Left ventricle myocardium inferior (tissue), 1 donor: ENCODE results near the gene SEZ6L. TPM values are rescaled to one million over a fixed set of nuclear protein-coding genes. Genes with fewer than 3 reads are reported as not detected.

Experiments
- DNase-seq: peaks from one replicate; pipeline ENCODE4 v3.0.0-alpha.2; 2020
- H3K27ac ChIP-seq: fragments of 200-600 bp; replicated peaks from 2 replicates; pipeline ENCODE4 v1.8.0; 2021
- H3K27me3 ChIP-seq: fragments of 200-600 bp; 2 replicates; pipeline ENCODE4 v1.8.0; 2021; ENCODE audit warnings: low read depth
- H3K36me3 ChIP-seq: fragments of 200-600 bp; 2 replicates; pipeline ENCODE4 v1.8.0; 2021
- H3K4me1 ChIP-seq: fragments of 200-600 bp; 2 replicates; pipeline ENCODE4 v1.8.0; 2021
- H3K4me3 ChIP-seq: fragments of 200-600 bp; 2 replicates; pipeline ENCODE4 v1.8.0; 2021; ENCODE audit warnings: mild to moderate bottlenecking, moderate library complexity
- H3K9me3 ChIP-seq: fragments of 200-600 bp; replicated peaks from 2 replicates; pipeline ENCODE4 v1.8.0; 2021
- CTCF ChIP-seq: fragments of 200-600 bp; IDR thresholded peaks from 2 replicates; pipeline ENCODE4 v1.8.0; 2021; ENCODE audit warnings: antibody characterized with exemption, mild to moderate bottlenecking, borderline replicate concordance
- intact Hi-C: fragments of 100-400 bp; cut with micrococcal nuclease; formaldehyde crosslinking; loops from one replicate; pipeline ENCODE4 v1.11.0; 2022
- total RNA-seq: library from RNA; stranded (reverse); fragmentation: NEBNext Ultra II Directional; extraction: Animal tissue kit (Norgen Biotek cat#: 25700); gene quantifications from one replicate; pipeline ENCODE4 v1.2.1, GENCODE V29; 2021
- donor health status: DM: no; HTN: yes; CAD: no; lungs with severe emphysema.

The SEZ6L gene
- total RNA-seq, 1 donor from 2014 or later, result 0.16 TPM

DNA sequence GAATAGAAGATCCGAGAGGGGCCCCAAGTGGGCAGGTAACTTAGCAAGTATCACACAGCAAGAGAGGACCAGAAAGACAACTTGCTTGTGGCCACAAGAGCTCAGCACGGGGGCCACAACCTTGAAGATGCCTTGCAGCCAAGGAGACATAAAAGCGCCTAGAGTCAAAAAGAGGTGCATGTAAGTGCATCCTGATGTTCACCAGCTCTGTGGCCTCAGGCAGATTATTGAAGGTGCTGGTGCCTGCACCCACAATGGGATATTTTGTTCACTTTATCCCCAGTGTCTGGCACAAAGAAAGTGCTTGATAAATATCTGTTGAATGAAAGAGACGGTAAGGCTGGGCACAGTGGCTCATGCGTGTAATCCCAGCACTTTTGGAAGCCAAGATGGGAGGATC, 153.8 kb downstream of the SEZ6L start:
- Histone ChIP-seq H3K4me3 (no peak overlapping the region), H3K27me3 (no peaks in the 10 kb centered on the region), H3K27ac (no peak overlapping the region), H3K9me3 (no peaks in the 10 kb centered on the region), H3K4me1 (peaks cover 8% of the 10 kb centered on the region), H3K36me3 (no peaks in the 10 kb centered on the region)
- intact Hi-C loops, result no loop called here
- no peak for DNase-seq
- TF ChIP-seq CTCF, result no peak

DNA sequence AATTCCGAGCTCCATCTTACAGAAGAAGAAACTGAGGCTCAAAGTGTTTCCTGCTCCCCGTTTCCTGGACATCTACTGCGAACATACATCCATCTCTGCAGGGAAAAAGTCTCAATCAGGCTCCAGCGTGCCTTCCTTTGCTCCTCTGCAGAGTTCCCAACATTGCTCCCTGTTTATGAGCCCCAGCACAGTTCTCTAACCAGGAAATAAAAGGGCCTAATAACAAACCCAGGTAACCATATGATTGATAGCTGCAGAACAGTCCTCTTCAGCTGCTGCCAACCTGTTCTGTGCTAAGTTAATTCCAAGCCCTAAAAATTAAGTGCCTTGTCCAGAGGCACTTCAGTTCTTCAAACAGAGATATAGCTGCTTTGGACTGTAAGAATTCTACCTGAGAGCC, 154.9 kb downstream of the SEZ6L start:
- Histone ChIP-seq H3K9me3 (no peaks in the 10 kb centered on the region), H3K4me1 (peaks cover 8% of the 10 kb centered on the region), H3K27ac (no peak overlapping the region), H3K36me3 (no peaks in the 10 kb centered on the region), H3K4me3 (no peak overlapping the region), H3K27me3 (no peaks in the 10 kb centered on the region)
- no peak for TF ChIP-seq CTCF
- no peak for DNase-seq
- intact Hi-C loops, result no loop called here

GRCh38 chr22:26325641-26326040, 156.4 kb downstream of the SEZ6L start:
- Histone ChIP-seq H3K27me3 (no peaks in the 10 kb centered on the region), H3K27ac (no peak overlapping the region), H3K36me3 (no peaks in the 10 kb centered on the region), H3K9me3 (no peaks in the 10 kb centered on the region), H3K4me1 (peaks cover 8% of the 10 kb centered on the region), H3K4me3 (no peak overlapping the region)
- intact Hi-C loops, result no loop called here
- no peak for TF ChIP-seq CTCF
- no peak for DNase-seq

- H3K27me3 ChIP-seq, result peaks cover 8% of the 10 kb centered on the region
- intact Hi-C loops, result no loop called here
- no peak for TF ChIP-seq CTCF
- peaks cover 1% of the 10 kb centered on the region for H3K4me1 ChIP-seq
- no peak overlapping the region for H3K4me3 ChIP-seq
- DNase-seq, result no peak
- no peaks in the 10 kb centered on the region for H3K36me3 ChIP-seq
- no peaks in the 10 kb centered on the region for H3K9me3 ChIP-seq
- H3K27ac ChIP-seq, result no peak overlapping the region
These were observed 157.5 kb downstream of the SEZ6L start for GRCh38 chr22:26326803-26327202.

GRCh38 chr22:26327306-26327705, 158.0 kb downstream of the SEZ6L start:
- Histone ChIP-seq H3K27me3 (peaks cover 12% of the 10 kb centered on the region), H3K4me3 (no peak overlapping the region), H3K36me3 (no peaks in the 10 kb centered on the region), H3K27ac (no peak overlapping the region), H3K4me1 (no peaks in the 10 kb centered on the region), H3K9me3 (no peaks in the 10 kb centered on the region)
- TF ChIP-seq CTCF, result no peak
- DNase-seq, result no peak
- intact Hi-C loops, result no loop called here

GRCh38 chr22:26328221-26328620, 159.0 kb downstream of the SEZ6L start:
- intact Hi-C loops, result no loop called here
- H3K36me3 ChIP-seq, result no peaks in the 10 kb centered on the region
- H3K4me1 ChIP-seq, result no peaks in the 10 kb centered on the region
- no peak overlapping the region for H3K4me3 ChIP-seq
- H3K9me3 ChIP-seq, result no peaks in the 10 kb centered on the region
- no peak for DNase-seq
- no peak overlapping the region for H3K27ac ChIP-seq
- TF ChIP-seq CTCF, result no peak
- peaks cover 21% of the 10 kb centered on the region for H3K27me3 ChIP-seq
